ENCODE results near the gene WDR36.

- TF ChIP-seq, protein P1, sequence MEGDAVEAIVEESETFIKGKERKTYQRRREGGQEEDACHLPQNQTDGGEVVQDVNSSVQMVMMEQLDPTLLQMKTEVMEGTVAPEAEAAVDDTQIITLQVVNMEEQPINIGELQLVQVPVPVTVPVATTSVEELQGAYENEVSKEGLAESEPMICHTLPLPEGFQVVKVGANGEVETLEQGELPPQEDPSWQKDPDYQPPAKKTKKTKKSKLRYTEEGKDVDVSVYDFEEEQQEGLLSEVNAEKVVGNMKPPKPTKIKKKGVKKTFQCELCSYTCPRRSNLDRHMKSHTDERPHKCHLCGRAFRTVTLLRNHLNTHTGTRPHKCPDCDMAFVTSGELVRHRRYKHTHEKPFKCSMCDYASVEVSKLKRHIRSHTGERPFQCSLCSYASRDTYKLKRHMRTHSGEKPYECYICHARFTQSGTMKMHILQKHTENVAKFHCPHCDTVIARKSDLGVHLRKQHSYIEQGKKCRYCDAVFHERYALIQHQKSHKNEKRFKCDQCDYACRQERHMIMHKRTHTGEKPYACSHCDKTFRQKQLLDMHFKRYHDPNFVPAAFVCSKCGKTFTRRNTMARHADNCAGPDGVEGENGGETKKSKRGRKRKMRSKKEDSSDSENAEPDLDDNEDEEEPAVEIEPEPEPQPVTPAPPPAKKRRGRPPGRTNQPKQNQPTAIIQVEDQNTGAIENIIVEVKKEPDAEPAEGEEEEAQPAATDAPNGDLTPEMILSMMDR (IDR thresholded peaks at IDR 0.05) = no peak
- no peak for TF ChIP-seq BHLHE40 (IDR thresholded peaks at IDR 0.05; ENCODE audit: low read depth, low read length)
- TF ChIP-seq POLR2A (IDR thresholded peaks at IDR 0.05; ENCODE audit: low read length) = no peak
- TF ChIP-seq, protein P2, sequence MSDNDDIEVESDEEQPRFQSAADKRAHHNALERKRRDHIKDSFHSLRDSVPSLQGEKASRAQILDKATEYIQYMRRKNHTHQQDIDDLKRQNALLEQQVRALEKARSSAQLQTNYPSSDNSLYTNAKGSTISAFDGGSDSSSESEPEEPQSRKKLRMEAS (IDR thresholded peaks at IDR 0.05) = no peak
Measured at GRCh38 chr5:111119221-111119620, 27.1 kb downstream of the WDR36 start.
